Smooth muscle cell of the coronary artery (primary cell): ENCODE results near the gene MOK. TPM values are rescaled to one million over a fixed set of nuclear protein-coding genes. Genes with fewer than 3 reads are reported as not detected.

Experiments
- total RNA-seq: library from RNA; depleted of rRNA; stranded (reverse); fragments of >200 nt; gene quantifications from 2 replicates; pipeline ENCODE4 v1.2.3, GENCODE V29; 2014; ENCODE audit warnings: low replicate concordance

MOK gene, protein sequence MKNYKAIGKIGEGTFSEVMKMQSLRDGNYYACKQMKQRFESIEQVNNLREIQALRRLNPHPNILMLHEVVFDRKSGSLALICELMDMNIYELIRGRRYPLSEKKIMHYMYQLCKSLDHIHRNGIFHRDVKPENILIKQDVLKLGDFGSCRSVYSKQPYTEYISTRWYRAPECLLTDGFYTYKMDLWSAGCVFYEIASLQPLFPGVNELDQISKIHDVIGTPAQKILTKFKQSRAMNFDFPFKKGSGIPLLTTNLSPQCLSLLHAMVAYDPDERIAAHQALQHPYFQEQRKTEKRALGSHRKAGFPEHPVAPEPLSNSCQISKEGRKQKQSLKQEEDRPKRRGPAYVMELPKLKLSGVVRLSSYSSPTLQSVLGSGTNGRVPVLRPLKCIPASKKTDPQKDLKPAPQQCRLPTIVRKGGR
- total RNA-seq: 4.6 and 12.2 TPM in 2 replicates

DNA sequence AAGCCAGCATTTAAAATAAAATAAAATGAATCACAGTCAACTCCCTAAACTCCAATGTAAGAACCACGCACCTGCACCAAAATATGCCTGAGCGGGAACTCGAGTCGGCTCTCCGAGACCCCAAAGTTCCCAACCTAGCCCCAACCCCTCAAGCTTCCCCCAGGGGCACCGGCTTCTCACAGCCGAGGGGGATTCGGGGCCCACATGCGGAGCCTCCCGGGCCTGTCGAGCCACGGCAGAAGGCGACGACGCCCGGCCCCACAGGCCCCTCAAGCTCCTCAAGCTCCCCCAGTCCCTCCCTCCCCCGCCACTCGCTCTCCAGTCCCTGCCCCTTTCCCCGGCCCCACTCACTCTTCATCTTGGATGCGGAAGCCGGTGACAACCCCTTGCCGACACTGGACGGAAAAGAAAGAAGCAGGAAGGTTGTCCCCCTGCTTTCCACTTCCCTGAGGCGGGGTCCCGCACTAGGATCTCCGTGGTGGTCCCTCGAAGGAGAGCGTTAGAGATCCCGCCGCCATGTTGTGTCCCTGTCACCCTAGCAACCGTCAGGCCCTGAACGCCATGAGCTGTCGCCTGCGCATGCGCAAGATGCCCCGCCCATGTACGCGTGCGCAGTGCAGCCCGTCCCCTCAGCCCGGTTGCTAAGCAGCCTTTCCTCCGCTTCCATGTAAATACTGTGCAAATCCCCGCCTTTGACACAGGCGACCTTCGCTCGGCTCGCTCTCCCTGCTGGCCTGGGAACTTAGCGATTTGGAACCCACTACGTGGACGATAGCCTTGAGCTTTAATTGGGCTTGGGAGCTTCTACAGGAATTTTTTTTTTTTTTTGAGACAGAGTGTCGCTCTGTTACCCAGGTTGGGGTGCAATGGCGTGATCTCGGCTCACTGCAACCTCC lies at the start of gene MOK:
Gene MOK, minus strand, starts transcription at position 554 of the 896 bp plus-strand sequence. Its CDS starts 196 bp downstream, at position 358.

DNA sequence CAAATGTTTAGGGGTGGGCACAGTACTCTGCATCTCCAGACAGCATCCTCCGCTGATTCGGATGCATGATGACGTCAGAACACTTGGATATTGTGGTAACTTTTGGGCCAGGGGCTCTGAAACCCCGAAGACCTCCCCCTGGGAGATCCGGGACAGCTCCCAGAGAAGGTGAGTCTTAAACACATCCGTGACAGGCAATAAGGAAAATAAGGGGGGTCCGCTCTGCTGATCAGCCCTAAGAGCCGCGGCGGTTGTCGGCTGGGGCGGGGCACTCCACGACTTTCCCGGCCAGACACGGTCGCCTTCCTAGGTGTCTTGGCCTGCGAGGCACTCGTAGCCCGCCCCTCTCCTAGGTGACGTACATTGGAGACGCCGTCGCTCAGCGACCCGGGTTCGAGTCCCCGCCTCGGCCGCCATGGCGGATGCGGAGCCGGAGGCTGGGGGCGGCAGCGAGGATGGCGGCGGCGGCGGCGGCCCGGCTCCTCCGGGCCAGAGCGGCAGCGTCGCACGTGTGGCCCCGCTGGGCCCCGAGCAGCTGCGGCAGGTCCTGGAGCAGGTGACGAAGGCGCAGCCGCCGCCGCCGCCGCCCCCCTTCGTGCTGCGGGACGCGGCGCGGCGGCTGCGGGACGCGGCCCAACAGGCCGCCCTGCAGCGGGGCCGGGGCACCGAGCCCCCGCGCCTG lies 14.5 kb upstream of the MOK start, which contains the start of gene ZNF839:
Gene ZNF839, plus strand, starts transcription at position 396 of the 682 bp plus-strand sequence. Its CDS starts 20 bp downstream, at position 416.

Other genes with a start within 250 kb of the MOK start
- 202 and 258 TPM in 2 replicates for gene HSP90AA1, start 218.1 kb downstream of the MOK start, total RNA-seq
- gene WDR20, start 165.3 kb downstream of the MOK start, total RNA-seq: 14.5 and 16.2 TPM in 2 replicates
- gene ZNF839, start 14.6 kb upstream of the MOK start, total RNA-seq: 5.3 and 5.9 TPM in 2 replicates
- 31.7 and 39.6 TPM in 2 replicates for gene CINP, start 57.7 kb upstream of the MOK start, total RNA-seq
- 8.6 and 8.9 TPM in 2 replicates for gene TECPR2, start 57.8 kb upstream of the MOK start, total RNA-seq
- gene ANKRD9, start 204.6 kb upstream of the MOK start, total RNA-seq: 4.3 and 10.1 TPM in 2 replicates